CD4-positive, alpha-beta T cell treated with Interleukin-17A for 4 hours (primary cell): ENCODE measurements around the gene DSP.

Source experiments
- DNase-seq: peaks from one replicate; pipeline ENCODE4 v3.0.0-alpha.2; 2020; ENCODE audit warnings: mixed read lengths

The DSP gene

DNA sequence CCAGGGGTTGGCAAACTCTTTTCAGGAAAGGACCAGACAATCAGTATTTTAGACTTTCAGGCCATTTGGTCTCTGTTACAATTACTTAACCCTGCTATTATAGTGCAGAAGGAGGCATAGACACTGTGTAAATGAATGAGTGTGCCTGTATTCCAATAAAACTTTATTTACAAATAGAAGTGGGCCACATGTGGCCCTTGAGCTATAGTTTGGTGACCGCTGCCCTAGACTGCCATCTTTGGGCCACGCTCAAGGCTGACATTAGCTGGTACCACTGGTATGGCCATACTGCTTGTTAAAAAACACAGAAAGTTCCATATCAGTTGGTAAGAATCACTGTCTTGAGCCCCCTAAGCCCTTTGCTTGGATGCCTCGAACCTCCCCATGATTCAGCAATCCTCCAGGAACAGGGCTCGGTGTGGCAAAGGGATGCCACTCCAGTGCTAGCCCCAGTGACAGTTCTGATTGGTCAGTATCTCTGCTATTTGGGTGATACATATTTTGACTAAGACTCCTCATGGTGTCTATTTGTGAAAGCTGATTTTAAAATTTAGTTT is 25.2 kb downstream of the DSP start:
- no peak for DNase-seq

DNA sequence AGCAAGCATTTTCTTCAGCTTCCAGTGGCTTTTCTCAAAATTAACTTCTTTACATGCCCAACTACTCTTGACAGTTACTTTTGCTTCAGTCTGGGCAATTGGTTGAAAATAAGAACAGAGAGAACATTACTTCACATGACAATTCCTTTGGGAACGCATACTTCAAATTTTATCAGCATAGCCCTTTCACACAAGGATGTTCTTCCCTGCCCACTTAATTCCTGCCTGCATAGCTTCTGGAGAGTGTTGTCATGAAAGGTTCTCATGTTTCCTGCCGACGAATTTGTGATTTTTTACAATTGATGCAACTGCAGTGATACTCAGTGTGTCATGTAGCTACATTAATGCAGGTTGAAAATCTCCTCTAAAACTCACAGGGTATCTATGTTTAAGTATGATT is 26.6 kb downstream of the DSP start:
- no peak for DNase-seq

DNA sequence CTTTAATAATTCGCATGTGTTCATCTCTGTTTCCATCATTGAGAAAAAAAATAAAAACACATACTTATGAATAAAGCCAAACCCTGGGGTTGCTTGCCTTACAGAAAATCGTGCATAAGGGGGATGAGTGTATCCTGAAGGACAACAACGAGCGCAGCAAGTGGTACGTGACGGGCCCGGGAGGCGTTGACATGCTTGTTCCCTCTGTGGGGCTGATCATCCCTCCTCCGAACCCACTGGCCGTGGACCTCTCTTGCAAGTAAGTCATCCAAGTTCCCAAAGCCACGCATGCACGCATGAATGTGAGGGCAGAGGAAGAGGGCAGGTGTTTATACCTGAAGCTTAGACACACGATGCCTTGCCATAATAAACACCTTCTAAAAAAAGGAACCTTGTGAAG is 27.6 kb downstream of the DSP start:
- DNase-seq: no peak

DNA sequence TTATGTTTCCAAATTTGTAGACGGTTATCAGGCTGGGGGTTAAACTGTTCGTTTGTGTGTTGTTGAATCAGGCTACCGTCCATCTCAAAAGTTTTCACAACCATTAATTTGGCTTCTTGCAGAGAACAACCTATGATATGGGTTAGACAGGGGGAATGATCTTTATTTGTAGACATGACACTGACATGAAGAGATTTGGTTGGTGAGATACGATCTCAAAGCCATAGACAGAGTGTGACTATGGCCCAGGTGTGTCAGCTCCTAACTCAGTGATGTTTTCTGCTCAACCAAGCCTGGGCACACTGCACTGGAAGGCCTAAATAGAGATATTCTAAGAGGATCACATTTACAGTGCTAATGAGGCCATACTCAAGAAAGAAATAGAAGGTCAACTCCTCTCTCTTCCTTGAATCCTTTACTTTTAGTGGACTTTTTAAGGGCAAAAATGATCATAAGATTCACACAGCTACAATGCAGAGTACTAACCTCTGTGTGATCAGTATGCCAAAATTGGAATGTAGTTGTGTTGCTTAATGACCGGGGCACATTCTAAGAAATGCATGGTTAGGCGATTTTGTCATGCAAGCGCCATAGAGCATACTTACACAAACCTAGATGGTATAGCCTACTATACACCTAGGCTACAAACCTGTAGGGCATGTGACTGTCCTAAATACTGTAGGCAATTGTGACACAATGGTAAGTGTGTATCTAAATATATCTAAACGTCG is 30.9 kb downstream of the DSP start:
- DNase-seq: no peak

DNA sequence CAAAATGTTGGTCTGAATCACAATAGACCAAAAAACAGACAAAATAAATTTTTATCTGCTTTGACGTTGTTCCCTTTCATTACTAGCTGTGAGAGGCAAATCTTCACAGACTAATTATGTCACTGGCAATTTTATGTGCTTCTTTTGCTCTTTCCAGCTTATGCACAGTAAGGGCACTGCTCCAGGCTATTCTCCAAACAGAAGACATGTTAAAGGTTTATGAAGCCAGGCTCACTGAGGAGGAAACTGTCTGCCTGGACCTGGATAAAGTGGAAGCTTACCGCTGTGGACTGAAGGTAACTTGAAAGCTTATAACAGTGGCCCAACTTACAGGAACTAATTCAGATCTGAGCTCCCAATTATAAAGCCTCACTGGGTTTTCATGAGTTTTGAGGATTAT is 33.0 kb downstream of the DSP start:
- no peak for DNase-seq

DNA sequence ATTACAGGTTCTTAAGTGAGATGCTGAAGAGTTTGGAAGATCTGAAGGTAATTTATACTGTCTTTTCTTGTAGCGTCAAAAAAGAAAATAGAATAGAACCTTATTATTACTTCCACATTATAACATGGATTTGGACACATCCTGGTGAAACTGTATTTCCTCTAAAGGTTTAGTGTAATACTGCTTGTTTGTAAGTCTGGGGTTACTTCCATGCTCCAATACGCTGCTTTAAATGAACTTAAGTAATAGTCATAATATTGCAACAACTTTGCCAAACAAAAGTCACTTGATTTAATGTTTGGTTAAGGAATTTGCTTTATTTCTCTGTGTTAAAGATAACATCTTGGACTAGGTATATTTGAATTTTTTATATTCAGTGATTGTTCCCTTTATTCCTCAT is 37.0 kb downstream of the DSP start:
- no peak for DNase-seq

DNA sequence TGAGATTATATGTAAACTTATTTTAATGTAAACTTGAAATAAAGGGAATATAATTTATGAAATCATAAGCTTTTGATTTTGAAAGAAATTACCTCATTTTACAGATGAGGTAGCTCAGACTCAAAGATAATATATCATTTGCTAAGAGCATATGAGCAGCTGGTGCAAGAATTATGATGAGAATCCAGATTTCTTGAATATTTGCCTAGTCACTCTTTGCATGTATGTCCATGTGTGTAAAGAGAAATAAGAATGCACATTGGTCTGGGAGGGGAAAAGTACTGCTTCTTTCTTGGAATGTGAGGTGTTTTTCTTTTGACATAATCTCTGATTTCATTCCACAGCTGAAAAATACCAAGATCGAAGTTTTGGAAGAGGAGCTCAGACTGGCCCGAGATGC is 37.5 kb downstream of the DSP start:
- no peak for DNase-seq

DNA sequence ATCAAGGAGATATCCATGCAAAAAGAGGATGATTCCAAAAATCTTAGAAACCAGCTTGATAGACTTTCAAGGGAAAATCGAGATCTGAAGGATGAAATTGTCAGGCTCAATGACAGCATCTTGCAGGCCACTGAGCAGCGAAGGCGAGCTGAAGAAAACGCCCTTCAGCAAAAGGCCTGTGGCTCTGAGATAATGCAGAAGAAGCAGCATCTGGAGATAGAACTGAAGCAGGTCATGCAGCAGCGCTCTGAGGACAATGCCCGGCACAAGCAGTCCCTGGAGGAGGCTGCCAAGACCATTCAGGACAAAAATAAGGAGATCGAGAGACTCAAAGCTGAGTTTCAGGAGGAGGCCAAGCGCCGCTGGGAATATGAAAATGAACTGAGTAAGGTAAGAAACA is 38.4 kb downstream of the DSP start:
- DNase-seq: no peak

DNA sequence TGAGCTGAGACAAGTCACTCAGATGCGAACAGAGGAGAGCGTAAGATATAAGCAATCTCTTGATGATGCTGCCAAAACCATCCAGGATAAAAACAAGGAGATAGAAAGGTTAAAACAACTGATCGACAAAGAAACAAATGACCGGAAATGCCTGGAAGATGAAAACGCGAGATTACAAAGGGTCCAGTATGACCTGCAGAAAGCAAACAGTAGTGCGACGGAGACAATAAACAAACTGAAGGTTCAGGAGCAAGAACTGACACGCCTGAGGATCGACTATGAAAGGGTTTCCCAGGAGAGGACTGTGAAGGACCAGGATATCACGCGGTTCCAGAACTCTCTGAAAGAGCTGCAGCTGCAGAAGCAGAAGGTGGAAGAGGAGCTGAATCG is 39.1 kb downstream of the DSP start:
- DNase-seq: no peak

DNA sequence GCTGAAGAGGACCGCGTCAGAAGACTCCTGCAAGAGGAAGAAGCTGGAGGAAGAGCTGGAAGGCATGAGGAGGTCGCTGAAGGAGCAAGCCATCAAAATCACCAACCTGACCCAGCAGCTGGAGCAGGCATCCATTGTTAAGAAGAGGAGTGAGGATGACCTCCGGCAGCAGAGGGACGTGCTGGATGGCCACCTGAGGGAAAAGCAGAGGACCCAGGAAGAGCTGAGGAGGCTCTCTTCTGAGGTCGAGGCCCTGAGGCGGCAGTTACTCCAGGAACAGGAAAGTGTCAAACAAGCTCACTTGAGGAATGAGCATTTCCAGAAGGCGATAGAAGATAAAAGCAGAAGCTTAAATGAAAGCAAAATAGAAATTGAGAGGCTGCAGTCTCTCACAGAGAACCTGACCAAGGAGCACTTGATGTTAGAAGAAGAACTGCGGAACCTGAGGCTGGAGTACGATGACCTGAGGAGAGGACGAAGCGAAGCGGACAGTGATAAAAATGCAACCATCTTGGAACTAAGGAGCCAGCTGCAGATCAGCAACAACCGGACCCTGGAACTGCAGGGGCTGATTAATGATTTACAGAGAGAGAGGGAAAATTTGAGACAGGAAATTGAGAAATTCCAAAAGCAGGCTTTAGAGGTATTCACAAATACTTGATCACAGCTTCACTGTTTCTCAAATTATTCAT is 39.6 kb downstream of the DSP start:
- DNase-seq: no peak

DNA sequence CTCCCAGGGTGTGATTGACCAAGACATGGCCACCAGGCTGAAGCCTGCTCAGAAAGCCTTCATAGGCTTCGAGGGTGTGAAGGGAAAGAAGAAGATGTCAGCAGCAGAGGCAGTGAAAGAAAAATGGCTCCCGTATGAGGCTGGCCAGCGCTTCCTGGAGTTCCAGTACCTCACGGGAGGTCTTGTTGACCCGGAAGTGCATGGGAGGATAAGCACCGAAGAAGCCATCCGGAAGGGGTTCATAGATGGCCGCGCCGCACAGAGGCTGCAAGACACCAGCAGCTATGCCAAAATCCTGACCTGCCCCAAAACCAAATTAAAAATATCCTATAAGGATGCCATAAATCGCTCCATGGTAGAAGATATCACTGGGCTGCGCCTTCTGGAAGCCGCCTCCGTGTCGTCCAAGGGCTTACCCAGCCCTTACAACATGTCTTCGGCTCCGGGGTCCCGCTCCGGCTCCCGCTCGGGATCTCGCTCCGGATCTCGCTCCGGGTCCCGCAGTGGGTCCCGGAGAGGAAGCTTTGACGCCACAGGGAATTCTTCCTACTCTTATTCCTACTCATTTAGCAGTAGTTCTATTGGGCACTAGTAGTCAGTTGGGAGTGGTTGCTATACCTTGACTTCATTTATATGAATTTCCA is 43.9 kb downstream of the DSP start:
- no peak for DNase-seq

DNA sequence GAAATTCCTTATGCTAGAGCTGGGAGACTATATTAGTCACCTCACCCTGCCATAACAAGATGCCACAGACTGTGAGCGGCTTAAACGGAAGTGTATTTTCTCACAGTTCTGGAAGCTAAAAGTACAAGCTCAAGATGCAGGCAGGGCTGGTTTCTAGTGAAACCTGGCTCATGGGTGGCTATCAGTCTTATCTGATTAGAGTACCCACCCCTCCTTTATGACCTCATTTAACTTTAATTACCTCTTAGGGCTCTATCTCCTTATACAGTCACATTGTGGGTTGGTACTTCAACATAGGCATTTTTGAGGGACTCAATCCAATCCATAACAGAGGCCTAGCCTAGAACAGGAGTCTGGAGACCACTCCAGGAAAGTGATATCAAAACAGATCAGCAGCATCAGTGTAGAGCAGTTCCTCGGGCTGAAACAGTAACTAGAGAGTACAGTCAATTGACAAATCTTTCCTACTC is 46.2 kb downstream of the DSP start:
- no peak for DNase-seq

DNA sequence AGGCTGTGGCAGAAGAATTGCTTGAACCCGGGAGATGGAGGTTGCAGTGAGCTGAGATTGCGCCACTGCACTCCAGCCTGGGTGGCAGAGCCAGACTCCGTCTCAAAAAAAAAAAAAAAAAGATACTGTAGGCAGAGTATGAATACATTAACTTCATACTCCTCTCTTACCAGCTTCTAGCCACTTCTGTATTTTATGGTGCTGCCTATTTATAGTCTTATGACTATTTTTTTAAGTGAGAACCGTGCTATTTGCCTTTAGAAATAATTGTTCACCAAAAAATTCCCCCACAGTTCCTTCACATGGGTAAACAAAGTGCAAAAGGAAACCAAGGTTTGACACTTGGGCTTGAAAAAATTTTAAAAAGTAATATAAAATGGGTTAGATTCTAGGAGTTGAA is 47.0 kb downstream of the DSP start:
- no peak for DNase-seq

DNA sequence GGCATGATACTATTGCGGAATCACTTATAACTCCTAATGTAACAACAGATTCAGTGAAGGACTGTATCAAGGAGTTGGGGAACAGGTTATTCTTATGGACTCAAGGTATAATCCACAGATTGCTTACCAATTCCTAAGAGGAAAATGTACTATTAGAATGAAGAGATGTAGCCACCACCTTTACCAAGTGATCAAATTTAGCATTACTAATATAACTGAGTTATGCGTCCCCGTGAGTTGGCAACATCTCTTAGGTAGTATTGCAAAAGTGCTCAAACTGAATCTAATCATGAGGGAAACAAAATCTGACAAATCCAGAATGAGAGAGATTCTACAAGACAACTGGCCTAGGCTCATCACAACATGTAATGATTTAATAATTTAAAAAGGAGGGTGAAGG is 47.8 kb downstream of the DSP start:
- no peak for DNase-seq

DNA sequence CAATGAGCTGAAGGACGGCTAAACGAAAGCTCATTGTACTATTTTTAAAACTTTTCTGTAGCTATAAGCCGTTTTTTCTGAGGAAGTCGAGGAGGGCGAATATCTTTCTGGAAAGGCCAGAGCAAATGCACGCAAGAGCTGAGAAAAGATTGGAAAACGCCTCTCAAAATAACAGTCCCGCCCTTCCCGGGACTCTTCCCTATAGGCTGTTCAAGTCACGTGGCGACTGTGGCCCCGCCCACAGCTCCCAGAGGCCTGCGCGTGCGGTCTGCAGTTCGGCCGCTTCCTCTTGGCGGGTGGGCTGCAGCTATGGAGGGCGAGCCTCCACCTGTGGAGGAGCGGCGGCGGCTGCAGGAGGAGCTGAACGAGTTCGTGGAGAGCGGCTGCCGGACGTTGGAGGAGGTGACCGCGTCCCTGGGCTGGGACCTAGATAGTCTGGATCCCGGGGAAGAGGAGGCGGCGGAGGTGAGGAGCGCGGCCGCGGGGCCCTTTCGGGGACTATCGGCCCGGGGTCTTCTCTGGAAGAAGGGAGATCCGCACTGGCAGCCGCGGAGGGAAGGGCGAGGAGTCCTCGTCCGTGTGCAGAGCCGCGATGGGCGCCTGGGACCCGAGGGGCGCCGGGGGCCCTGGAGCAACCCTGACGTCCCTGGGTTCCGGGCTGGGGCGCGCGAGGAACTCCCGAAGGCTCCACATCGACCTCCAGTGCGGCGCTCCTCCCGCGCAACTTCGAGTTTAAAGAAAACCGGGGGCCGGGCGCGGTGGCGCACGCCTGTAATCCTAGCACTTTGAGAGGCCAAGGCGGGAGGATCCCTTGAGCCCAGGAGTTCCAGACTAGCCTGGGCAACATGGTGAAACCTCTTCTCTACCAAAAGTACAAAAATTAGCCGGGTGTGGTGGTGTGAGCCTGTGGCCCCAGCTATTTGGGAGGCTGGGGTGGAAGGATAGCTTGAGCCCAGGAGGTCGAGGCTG is 48.8 kb downstream of the DSP start, which contains the start of gene SNRNP48:
Gene SNRNP48, plus strand, starts transcription at position 250 of the 969 bp plus-strand sequence. Its CDS starts 60 bp downstream, at position 310.
- peak; percentile 95 for DNase-seq

DNA sequence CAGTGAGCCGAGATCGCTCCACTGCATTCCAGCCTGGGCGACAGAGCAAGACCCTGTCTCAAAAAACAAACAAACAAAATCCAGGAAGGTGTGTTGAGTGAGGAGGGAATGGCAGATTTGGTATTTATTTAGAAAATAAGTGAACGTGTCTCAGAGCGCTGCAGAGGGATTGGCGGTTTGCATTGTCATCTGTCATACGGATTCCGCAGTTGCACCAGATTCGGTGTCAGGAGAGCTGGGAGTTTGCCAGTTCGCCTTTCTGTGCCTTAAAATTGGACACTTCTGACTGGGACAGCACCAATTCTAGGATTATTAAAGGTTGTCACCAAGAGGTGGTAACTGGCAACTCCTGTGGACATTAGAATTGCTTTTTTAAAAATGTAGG is 49.4 kb downstream of the DSP start:
- DNase-seq: no peak

DNA sequence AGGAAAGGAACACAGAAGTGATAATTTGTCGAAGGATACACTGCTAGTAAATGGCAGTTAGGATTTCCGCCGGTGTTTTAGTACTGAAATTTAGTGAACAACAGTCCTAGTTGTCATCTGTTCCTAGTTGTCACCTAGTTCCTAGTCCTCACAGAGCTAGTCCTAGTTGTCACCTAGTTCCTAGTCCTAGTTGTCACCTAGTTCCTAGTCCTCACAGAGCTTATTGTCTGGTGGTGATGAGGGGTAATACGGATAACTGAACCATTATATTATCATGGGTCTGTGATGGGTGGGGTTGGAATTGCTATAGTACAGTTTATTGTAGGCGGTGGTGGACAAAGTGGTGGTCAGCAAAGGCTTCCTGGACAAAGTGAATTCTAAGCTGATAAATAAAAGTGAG is 50.3 kb downstream of the DSP start:
- no peak for DNase-seq

DNA sequence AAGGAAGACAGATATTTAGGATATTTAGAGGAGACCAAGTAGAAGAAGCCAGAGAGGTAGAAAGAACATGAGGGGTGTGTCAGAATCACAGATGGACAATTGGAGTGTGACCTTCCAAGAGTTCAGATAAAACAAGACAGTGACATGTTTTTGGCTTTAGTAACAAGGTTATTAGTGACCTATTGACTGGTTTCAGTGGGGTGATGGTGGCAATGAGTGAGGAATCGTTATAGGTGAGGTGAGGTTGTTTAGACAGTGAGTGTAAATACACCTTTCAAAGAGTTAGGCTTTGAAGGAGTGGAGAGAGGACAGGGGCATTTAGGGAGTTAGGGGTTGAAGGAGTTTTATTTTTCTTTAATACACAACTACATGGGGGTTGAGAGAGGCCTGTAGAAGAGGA is 51.8 kb downstream of the DSP start:
- no peak for DNase-seq

DNA sequence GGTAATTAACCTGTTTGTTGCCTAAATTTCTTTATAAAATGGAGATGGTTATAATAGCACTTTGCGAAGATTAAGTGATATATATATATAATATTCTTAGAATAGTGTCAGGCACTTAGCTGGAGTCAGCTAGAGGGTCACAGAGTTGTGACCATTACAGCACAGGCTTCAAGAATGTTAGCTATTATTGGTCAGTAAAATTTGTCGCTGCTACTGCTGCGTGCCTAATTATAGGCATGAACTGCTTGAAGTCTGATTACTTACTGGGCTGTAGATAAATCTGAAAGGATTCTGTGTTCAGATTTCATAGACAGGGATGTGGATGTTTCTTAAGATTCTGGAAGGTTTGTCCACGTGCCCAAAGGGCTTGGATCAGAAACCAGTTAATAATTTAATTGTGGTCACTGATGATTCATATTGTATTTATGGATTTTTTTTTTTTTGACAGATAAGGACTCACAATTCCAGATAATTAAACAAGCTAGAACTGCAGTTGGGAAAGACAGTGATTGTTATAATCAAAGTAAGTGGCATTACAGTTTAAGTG is 53.2 kb downstream of the DSP start:
- DNase-seq: no peak

DNA sequence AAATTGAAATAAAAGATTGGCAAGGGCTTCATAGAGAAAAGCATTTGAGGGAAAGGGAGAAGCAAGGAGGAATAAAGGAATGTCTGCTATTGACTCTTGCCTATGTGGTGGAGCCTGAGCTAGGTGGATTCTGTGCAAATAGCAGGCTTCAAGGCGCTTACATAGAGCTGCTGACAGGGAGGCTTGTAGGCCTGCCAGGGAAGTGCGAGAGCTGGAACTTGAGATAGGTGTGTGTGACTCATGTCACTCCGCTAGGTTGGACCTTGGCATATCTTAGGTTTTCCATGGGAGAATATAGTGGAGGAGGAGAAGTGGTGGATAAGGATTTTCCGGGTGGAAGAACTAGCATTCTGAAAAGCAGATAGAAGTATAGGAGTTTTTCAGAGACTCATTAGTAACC is 62.5 kb downstream of the DSP start:
- DNase-seq: no peak

DNA sequence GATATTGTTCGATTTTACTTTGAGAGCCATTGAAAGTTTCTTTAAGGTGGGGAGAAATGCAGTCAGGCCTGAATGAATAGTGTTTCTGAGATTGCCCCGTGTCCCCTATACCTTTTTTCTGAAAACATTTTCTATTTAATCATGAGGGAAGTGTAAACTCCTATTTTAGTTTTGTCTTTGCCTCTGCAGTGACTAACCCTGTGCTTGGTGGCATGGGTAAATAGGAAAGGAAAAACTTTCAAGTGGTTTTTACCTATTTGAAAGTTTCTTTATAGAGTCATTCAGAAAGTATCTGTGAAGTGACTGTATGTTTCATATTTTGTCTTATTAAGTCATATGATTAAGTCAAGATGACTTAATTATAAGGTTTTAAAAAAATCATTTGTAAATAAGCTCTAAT is 63.0 kb downstream of the DSP start:
- no peak for DNase-seq
